ENCODE data around the gene SEL1L3.
A peak's percentile ranks its signal among the peaks of the same experiment; 100 is the strongest.

SEL1L3 gene

GRCh38 chr4:25817059-25817681 is 45.6 kb downstream of the SEL1L3 start:
- peak; percentile 2 for DNase-seq (ENCODE audit: low spot score)

- no peak for DNase-seq (ENCODE audit: low spot score)
These were observed 46.2 kb downstream of the SEL1L3 start for GRCh38 chr4:25816591-25817058.

GRCh38 chr4:25815586-25815985 is 47.2 kb downstream of the SEL1L3 start:
- no peak for DNase-seq (ENCODE audit: low spot score)

- no peak for DNase-seq (ENCODE audit: low spot score)
These were observed 48.3 kb downstream of the SEL1L3 start for GRCh38 chr4:25814301-25815136.

- DNase-seq (ENCODE audit: low spot score), result no peak
These were observed 49.2 kb downstream of the SEL1L3 start for GRCh38 chr4:25813448-25814106.

- no peak for DNase-seq (ENCODE audit: low spot score)
These were observed 50.9 kb downstream of the SEL1L3 start for GRCh38 chr4:25811841-25812240.

- no peak for DNase-seq (ENCODE audit: low spot score)
These were observed 51.5 kb downstream of the SEL1L3 start for GRCh38 chr4:25811374-25811690.

- no peak for DNase-seq (ENCODE audit: low spot score)
These were observed 52.1 kb downstream of the SEL1L3 start for GRCh38 chr4:25810461-25811373.

- no peak for DNase-seq (ENCODE audit: low spot score)
These were observed 52.8 kb downstream of the SEL1L3 start for GRCh38 chr4:25809996-25810395.

GRCh38 chr4:25807102-25807728 is 55.6 kb downstream of the SEL1L3 start:
- no peak for DNase-seq (ENCODE audit: low spot score)

GRCh38 chr4:25805255-25805860 is 57.4 kb downstream of the SEL1L3 start:
- no peak for DNase-seq (ENCODE audit: low spot score)

- no peak for DNase-seq (ENCODE audit: low spot score)
These were observed 59.0 kb downstream of the SEL1L3 start for GRCh38 chr4:25803720-25804225.

GRCh38 chr4:25801594-25801993 is 61.2 kb downstream of the SEL1L3 start:
- DNase-seq (ENCODE audit: low spot score), result no peak

GRCh38 chr4:25800245-25800644 is 62.5 kb downstream of the SEL1L3 start:
- DNase-seq (ENCODE audit: low spot score), result no peak

- no peak for DNase-seq (ENCODE audit: low spot score)
These were observed 63.3 kb downstream of the SEL1L3 start for GRCh38 chr4:25799522-25799921.

GRCh38 chr4:25797136-25797535 is 65.7 kb downstream of the SEL1L3 start:
- no peak for DNase-seq (ENCODE audit: low spot score)

GRCh38 chr4:25795566-25796454 is 67.0 kb downstream of the SEL1L3 start:
- DNase-seq (ENCODE audit: low spot score), result no peak

- DNase-seq (ENCODE audit: low spot score), result no peak
These were observed 67.7 kb downstream of the SEL1L3 start for GRCh38 chr4:25795091-25795490.

GRCh38 chr4:25792876-25793275 is 69.9 kb downstream of the SEL1L3 start:
- no peak for DNase-seq (ENCODE audit: low spot score)
